Activated CD8-positive, alpha-beta memory T cell treated with anti-CD3 and anti-CD28 coated beads, Interleukin-2, amount 50 U/mL, for 24 hours (primary cell): Measurements from ENCODE around the gene CEP350.
"Not testable (repeated sequence)": the region's sequence is repeated elsewhere in the genome, so short reads cannot be mapped to it uniquely, and the experiment has no call there.

ENCODE experiments used
- DNase-seq: peaks from one replicate; pipeline ENCODE4 v3.0.0-alpha.2; 2020; ENCODE audit errors: extremely low read depth

The CEP350 gene

DNA sequence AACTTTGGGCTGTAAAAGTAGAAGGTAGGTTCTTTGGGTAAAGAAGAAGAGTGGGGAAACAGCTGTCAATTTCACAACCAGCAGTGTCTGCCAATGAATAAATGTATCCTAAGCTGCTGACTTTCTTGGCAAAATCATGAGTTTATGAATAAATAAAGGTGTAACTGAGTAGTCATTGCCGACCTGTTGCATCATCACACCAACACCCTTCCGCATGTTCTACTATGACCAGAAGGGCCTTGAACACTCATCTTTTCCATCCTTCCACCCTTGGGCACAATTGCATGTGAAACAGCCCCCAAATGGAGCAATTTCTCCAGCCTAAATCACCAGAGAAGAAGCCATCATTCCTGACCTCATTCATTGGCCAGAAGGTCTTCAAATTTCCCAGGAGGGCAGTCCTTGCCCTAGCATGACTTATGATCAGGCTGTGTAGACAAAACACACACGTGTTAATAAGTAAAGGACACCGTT is 168.9 kb downstream of the CEP350 start:
- DNase-seq: no peak

DNA sequence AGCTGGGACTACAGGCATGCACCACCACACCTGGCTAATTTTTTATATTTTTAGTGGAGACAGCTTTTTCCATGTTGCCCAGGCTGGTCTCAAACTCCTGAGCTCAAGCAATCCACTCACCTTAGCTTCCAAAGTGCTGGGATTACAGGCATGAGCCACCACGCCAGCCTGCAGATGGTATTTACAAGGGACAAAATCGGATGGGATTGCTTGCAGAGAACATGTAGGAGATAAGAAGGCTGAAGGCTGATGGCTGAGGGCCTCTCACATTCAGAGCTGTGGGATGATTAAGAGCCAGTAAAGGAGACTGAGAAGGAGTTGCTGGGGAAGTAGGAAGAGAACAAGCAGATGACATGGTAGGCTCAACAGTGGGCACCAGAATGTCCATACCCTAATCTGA is 176.0 kb downstream of the CEP350 start:
- no peak for DNase-seq

DNA sequence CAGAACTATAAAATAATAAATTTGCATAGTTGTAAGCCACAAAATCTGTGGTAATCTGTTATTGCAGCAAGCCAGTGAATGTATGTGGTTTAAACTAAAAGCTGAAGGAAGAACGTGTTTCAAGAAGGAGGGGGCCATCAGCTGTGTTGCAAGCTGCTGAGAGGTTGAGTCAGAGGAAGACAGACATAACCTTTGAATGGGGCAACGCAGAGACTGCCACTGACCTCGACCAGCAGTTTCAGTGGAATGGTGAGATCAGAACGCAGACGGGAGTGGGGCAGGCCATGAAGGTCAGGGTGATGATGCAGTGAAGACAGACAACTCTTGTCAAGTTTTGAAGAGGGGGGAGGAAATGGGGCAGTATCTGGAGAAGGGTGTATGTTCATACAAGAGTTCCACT is 176.9 kb downstream of the CEP350 start:
- DNase-seq: no peak

DNA sequence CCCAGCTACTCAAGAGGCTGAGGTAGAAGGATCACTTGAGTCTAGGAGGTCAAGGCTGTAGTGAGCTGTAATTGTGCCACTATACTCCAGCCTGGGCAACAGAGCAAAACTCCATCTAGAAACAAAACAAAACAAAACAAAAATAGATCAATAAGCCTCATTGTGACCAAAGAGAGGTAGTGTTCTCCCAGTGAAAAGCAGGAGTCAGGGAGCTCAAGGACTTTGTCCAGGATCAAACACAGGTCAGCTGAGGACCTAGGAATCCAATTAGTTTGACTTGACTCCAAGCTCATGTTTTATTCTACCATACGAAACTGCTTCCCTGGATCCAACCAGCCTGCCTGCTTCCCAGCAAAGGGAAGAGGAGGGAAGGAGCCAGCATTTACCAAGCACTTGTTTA is 178.6 kb downstream of the CEP350 start:
- DNase-seq: no peak

DNA sequence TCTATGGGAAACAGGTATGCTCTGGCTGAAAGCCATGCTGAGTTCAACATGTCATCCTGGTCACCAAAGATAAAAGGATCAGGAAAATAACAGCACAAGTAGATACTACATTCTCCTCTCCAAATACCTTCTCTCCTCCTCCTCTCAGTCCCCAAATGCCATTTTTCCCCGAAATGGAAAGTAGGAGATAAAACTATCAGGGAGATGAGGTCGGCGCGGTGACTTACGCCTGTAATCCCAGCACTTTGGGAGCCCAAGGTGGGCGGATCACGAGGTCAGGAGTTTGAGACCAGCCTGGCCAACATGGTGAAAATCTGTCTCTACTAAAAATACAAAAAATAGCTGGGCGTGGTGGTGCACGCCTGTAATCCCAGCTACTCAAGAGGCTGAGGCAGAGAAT is 179.1 kb downstream of the CEP350 start:
- not testable (repeated sequence) for DNase-seq

DNA sequence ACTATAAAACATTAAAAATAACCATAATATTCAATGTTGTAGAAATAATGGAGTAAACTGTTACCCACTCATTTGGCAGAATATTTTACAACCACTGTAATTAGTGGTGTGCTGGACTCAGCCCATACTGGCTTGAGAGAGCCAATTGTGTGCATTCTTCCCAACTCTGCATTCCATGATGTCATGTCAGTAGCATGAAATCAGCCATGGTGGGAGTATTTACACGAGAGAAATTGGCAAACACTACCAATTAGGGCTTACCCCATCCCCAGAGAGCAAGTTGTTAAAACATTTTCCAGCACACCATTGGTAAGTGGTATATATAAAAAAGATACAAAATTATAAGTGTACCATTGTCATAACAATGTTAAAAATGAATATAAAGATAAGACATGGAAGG is 180.9 kb downstream of the CEP350 start:
- no peak for DNase-seq

DNA sequence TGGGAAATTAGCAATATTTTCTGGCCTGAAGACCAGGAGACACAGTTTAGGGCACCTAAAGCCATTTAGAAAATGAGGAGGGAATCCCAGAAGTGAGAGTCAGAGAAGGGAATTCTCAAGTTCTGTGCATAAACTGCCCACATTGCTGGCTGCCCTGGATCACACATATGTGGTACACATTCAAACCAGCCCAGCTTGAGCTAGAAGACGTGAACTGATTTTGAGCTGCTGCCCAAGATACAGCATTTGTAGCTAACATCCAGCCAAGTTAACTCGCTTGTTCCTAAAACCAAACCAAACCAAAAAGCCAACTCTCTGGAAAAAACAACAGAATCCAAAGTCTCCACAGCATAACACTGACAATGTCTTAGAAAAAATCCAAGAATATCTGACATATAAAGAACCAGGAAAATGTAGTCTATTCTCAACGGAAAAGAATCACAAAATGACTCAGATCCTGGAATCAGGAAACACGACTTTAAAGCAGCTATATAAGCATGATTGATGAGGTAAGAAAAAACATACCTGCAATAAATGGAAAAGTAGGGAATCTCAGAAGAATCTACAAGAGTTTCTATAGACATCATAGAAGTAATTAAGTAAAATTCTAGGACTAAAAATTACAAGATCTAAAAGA is 181.8 kb downstream of the CEP350 start:
- no peak for DNase-seq

DNA sequence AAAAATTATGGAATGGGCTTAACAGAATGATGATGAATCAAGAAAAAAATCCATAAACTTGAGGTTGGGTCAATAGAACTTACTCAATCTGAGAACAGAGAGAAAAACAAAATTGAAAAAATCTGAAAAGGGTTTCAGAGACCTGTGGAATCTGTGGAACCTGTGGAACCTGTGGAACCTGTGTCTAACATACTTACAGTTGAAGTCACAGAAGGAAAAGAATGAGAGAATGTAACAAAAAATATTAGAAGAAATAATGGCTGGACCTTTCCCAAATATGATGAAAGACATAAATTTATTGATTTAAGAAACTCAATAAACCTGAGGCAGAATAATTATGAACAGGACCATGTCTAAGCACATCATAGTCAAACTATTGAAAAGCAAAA is 182.4 kb downstream of the CEP350 start:
- no peak for DNase-seq

DNA sequence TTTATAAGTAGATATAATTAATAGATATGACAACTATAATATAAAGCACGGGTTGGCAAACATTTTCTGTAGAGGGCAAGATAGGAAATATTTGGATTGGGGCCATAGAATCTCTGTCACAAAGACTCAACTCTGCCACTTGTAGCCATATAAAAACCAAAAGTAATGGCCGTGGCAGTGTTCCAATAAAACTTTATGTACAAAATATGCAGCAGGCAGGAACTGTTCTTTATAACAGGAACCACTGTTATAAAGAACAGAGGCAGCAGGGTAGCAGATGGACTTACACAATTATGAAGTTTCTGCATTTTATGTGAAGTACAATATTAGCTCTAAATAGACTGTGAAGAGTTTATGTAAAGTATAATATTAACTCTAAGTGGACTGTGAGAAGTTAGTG is 183.2 kb downstream of the CEP350 start:
- no peak for DNase-seq

DNA sequence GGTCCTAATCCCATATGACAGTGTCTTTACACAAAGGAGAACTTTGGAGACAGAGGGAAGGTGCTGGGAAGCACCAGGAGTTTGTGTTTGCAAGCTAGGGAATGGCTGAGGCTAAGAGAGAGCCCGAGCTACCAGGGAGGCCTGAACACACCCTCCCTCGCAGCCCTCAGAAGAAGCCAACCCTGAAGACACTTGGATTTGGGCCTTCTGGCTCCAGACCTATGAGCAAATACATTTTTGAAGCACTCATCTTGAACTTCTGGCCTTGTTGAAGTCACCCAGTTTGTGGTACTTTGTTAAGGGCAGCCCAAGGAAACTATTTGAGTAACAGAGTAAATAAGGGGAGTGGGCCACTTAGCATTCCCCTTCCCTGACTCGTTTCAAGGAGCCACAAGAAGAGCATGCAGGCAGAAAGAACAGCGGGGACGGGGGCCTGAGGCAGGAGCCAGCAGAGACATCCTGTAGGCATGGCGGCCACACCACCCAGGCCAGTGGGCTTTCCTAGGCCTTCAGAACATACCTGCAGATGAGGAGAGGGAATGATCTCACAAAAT is 186.8 kb downstream of the CEP350 start:
- no peak for DNase-seq

DNA sequence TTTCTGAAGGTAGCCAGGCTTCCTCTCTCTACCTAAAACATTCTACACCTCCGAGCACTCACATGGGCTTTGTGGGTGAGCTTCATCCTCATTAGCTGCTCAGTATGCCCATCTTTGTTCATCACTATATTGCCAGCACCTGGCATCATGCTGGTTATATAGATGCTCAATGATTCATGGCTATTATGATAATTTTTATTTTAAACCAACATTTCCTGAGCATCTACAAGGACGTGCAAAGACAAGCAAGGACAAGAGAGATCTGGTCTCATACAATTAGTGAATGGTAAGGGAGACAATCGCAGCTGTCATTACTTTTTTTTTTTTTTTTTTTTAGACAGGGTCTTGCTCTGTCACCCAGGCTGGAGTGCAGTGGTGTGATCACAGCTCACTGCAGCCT is 188.7 kb downstream of the CEP350 start:
- no peak for DNase-seq

DNA sequence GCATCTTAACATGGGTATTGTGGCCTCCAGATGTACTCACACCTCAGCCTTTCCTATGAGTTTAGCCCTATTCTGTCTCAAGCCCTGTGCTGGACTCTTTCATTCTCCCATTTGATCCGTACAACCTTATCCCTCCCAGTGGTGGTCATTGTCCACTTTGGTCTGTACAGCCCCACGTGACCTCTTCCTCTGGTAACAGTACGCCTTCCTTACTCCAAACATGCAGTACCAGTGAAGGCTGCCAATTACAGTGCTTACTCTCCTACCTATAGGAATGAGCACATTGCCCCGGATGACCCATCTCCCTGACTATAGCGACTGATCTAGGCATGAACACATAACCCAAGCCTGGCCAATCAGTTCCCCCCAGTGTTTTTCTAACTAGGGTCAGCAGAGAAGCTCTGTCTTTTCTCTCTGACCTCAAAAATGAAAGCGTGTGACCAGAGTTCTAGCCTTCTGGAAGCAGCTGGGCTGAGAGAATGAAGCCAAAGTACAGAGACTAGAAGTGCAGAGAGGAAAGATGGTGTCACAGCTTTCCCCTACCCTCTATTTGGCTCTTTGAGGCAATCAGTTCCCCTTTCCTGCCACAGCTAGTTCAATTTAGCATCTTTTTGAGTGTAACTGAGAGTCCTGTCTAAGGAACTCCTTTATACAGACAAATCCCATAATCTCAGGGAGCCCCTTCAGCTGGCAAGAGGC is 190.2 kb downstream of the CEP350 start:
- no peak for DNase-seq

DNA sequence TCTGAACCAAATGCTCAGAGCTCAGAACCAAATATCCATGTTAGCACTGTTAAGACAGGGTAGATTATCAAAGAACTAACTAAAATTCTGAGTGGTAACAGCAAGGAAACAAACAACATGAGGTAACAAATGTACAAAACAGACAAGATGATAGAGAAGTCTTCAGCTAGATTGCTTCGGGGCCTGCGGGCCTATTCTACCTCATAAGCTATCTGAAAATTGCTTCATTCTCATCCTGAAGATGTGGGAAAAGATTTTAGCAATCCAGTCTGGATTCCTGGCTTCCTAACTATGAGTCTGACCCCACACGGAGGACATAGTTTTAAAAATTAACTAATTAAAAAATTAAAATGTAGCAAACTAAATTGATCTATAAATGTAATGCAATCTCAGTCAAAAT is 190.8 kb downstream of the CEP350 start:
- DNase-seq: no peak

DNA sequence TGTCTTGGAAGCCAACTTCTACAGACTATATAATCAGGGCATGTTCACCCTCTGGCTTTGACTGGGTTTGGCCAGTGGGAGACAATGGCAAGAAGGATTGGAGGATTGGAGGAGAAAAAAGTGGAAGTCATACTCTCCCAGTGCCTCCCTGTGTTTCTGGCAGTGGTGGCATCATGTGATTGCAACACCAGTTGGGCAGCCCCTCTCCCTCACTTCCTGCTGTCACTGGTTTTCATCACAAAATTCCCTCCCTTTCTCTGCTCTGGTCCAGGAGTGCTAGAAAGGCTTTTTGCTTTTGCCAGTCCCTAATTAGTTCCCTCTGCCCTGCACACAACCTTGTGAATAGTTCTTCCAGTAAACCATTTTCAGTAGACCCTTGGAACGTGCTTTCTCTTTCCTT is 196.4 kb downstream of the CEP350 start:
- DNase-seq: no peak

DNA sequence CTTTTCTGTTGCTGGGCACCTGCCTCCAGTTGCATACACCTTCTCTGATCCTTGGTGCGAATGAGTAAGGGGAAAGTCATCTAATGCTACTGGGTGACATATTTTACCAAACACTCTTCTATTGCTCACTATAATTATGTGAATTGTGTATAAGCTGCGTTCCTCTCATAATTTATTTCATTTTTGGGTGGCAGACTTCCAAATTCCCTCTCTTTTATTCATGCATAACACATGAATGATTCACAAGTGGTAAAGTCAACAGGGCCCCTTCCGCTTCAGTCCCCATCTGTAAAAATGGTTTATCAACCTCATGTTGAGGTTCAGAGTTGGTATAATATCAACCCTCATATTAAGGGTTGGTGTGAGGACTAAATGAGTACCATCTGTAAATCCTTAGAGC is 196.9 kb downstream of the CEP350 start:
- no peak for DNase-seq

DNA sequence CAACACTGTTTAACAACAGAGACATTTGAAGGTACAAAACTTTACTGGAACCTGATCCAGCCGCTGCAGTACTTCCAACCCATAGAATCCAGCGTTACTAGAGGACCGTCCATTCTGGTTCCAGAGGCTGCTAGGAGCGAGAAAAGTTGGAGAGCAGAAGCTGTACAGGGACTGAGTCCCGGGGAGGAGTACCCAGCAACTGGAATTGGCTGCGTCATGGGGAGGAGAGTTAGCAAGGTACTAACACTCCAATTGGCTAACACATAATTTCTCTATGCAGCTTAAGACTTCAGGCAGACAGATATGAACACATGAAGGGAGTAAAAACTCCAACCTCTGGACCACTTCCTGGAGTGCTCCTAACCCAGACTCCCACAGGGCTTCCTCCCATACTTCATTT is 198.0 kb downstream of the CEP350 start:
- DNase-seq: no peak

DNA sequence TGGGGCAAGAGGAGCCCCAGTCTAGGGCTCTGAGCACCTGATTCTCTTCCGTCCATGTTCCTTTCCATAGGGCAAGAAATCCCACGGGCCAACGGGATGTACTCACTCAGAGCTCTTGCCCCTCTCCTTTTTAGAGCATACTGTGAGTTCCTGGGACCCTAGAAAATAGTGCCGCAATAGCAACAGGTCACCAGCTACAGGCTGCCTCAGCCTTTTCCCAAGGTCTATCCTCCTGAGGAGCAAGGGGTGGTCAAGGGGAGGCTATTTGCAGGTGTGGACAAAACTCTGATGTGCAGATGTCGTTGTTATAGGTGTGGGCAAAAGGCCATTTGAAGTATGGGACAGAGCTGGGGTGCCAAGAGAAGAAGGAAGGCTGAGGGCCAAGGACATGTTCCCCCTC is 198.4 kb downstream of the CEP350 start:
- DNase-seq: no peak

DNA sequence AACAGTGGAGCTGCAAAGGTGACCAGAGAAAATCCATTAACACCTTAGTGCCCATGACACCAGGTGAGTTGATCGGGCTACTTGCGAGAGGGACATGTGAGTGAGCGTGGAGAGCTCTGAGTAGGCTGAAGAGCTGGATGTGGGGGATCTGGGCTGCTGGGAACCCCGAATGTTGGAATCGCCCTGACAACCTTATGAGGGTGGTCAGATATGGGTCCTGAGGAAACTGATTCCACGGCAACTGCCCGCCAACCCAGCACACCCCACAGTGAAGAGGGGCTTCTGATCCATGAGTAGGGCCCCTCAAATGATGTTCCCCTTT is 199.4 kb downstream of the CEP350 start:
- DNase-seq: no peak

DNA sequence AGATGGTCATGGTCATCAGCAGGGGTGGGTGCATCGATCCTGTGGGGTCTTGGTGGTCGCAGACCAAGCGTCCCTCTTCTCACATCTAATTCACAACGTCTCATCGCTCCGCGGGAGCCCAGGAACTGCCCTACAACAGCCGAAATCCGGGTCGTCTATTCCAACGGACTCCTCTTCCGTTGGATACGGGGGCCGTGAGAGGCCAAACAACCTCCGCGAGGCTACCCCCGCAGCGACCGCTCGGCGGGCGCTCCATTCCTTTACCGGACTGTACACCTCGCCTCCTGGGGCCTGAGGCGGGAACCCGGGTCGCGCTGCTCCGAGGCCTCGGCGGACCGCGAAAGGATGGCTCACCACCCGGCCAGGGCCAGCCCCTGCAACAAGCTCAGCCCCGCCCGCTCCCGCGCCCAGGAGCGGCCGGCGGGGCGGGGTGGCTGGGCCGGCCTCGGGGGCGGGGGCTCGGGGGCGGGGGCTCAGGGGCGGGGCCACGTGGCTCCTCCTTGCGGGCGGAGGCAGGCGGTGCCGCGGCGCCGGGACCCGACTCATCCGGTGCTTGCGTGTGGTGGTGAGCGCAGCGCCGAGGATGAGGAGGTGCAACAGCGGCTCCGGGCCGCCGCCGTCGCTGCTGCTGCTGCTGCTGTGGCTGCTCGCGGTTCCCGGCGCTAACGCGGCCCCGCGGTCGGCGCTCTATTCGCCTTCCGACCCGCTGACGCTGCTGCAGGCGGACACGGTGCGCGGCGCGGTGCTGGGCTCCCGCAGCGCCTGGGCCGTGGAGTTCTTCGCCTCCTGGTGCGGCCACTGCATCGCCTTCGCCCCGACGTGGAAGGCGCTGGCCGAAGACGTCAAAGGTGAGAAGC is 199.9 kb downstream of the CEP350 start, which contains the start of gene QSOX1:
Gene QSOX1 (plus strand): TSS at position 545 of the 857 bp plus-strand sequence. CDS start 39 bp downstream, at position 584.
- peak; percentile 64 for DNase-seq

DNA sequence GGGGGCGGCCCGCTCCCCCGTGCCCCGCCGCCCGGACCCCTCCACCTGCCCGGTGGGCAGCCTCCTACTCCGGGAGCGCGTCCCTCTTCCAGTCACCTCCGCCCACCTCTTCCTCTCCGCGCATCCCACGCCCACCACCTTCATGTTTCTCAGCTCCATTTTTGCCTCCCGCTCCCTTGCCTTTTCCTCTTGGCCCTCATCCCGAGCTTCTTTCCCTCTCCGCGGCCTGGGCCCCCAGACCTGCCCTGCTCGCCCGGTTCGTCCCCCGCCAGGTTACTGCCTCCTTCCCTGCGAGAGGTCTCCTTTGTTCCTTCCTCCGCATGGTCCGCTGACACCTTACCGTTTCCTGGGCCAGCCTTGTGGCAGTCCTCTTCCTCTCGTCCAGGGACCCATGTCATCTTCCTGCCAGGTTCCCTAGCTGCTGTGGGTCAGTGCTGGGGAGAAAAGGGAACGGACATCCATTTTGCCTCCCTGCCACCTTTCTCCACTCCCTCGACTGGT is 200.6 kb downstream of the CEP350 start:
- no peak for DNase-seq

DNA sequence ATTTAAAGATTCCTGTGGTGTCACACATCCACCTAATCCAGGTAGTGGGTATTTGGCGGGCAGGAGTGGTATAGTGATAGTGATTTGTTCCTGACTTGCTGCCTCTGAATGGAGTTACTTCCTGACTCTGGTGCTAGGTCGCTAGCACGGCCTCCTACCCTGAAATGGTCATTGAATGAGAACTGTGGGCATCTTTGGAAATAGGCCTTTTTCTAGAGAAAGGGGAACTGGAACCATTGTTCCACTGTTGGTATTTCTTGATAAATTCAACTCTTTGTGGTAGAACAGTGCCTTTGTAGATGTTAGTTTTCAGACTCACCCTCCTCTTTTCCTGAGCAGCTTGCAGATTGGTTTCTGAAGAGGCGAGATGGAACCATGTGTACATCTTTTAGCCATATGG is 201.6 kb downstream of the CEP350 start:
- DNase-seq: no peak

DNA sequence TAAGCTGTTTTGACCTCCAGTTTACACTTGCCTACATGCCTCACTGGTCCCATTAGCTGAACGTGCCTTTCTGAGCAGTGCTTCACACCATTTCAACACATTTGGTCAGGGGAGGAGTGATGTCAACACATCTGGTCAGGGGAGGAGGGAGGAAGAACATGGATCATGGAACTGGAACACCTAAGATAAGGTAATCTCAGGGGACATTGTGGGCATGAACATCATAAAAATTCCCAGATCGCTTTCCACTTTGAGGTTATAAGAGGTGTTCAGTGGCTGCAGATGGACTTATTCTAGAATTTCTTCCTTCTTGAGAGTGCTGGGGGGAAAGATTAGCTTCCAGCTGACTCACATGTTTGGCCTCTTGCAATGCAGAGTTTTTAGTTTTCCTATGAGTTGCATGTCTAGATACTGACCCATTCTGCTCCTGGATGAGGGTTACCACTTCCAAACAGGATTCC is 202.1 kb downstream of the CEP350 start:
- no peak for DNase-seq
